Neural progenitor cell (in vitro differentiated cells): ENCODE measurements around the gene MAN1A1.

Experiments used
- CTCF ChIP-seq: fragments of 200-600 bp; sonication (generic); IDR thresholded peaks from 2 replicates; pipeline ENCODE4 v1.5.1; 2017; ENCODE audit warnings: antibody characterized with exemption, mild to moderate bottlenecking
- EZH2phosphoT487 ChIP-seq: fragments of 200-600 bp; sonication (generic); IDR thresholded peaks from 2 replicates; pipeline ENCODE4 v1.6.1; 2017; ENCODE audit warnings: antibody characterized with exemption

- TF ChIP-seq CTCF = no peak
- TF ChIP-seq EZH2phosphoT487 = no peak
Measured at GRCh38 chr6:119343573-119344146, 5.9 kb downstream of the MAN1A1 start.
